HUDEP-2 (cell line): ENCODE data around the gene PRR14L.
"Not testable (repeated sequence)": the region's sequence is repeated elsewhere in the genome, so short reads cannot be mapped to it uniquely, and the experiment has no call there.

Experiments
- DNase-seq, 76 experiments: peaks; one replicate each; lab custom pipeline; 2025; ENCODE audit not compliant: unreplicated experiment in 76 of 76; lab: John Stamatoyannopoulos, UW

PRR14L gene

DNA sequence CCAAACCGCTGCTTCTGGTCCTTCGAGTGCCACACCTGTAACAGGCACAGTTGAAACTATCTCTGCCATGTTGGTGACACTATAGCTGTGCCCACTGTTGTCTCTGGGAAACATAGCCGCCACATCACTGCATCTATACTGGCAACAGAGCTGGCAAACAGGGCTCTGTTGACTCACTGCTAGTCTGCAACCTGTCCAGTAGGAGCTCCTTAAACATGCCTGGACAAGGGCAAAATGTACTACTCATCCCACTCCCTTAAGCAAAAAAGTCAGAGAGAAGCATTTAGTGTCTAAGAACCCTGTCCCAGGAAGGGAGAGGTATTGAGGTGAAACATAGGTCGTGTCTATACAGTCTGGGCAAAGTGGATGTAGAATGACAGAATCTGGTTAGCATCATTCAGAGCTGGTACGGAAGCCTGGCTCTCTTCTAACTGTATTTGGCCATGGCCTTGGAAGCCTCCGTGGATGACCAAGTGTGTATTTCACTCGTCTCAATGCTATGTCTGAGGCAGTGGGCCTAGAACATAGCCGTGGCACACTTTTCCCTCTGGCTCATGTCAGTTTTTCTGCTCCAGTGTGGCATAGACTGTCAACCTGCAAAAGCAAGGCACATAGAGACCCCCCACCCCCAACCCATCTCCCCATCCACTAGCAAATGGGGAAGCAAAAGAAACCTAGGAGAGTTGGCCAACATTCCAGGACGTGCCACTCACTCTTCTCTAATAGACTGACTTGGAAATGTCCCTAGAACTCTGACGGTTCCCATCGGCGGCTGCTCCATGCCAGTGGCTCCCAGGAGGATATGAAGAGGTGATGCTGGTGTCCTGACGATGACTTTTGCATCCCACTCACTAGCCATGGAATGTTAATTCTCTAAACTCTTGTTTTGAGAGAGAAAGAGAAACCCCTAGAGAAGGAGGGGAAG, 66.5 kb downstream of the PRR14L start:
- no peak for DNase-seq

- no peak for DNase-seq
Observed at GRCh38 chr22:31682751-31683150, 67.2 kb downstream of the PRR14L start.

GRCh38 chr22:31681349-31682345, 68.3 kb downstream of the PRR14L start:
- DNase-seq, result no peak

GRCh38 chr22:31680861-31681341, 69.0 kb downstream of the PRR14L start:
- DNase-seq, result no peak

DNA sequence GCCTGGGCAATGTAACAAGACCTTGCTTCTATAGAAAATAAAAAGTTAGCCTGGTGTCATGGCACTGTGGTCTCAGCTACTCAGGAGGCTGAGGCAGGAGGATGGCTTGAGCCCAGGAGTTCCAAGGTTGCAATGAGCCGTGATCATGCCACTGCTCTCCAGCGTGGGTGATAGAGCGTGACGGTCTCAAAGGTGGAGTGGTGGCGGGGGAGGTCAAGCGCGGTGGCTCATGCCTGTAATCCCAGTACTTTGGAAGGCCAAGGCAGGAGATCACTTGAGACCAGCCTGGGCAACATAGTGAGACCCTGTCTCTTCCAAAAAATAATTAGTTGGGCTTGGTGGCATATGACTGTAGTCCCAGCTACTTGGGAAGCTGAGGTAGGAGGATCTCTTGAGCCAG, 71.2 kb downstream of the PRR14L start:
- no peak for DNase-seq

DNA sequence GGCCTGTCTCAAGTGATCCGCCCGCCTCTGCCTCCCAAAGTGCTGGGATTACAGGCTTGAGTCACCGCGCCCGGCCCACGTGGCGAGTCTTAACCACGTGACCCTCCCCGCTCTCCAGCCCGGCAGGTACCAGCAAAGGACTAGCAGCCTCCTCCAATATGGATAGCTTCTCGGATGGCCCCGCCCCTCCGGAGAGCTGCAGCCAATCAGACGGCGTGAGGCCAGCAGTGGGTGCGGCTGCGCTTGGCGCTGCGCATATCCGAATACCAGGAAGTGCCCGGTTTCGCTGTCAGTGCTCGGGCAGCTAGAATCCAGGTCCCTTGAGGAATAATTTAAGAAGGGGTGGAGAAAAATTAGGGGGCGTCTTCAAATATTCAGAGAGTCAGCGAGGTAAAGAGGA, 73.2 kb downstream of the PRR14L start:
- peak in 66 of 76 experiments; percentile 4 to 96 (median 86) for DNase-seq

DNA sequence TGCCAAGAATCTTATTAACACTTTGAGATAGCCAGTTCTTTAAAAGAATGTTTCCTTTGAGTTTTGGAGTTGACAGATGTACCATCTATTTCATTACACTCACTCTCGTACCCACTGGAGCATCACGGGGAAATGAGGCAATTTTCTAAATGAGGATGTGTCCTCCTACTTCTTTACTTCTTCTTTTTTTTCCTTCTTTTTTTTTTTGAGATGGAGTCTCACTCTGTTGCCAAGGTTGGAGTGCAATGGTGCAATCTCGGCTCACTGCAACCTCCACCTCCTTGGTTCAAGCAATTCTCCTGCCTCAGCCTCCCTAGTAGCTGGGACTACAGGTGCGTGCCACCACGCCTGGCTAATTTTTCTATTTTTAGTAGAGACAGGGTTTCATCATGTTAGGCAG, 75.7 kb downstream of the PRR14L start:
- DNase-seq, result not testable (repeated sequence)

GRCh38 chr22:31668849-31669248, 81.1 kb downstream of the PRR14L start:
- not testable (repeated sequence) for DNase-seq

DNA sequence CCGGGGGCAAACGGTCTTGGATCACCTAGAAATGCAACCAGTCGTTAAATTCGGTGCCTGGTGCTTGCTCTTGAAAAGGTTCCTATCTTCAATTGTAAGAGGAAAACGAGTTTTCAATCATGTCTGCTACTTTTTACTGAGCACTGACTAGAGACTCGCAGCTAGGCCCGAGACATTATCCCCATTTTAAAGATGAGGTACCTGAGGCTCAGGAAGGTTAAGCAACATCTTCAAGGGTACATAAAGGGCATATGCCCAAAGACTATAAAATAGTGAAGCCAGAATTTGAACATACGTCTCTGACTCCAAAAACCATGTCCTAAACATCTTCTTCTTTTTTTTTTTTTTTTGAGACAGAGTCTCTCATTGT, 87.3 kb downstream of the PRR14L start:
- DNase-seq, result no peak

GRCh38 chr22:31661851-31662667, 87.9 kb downstream of the PRR14L start, which contains the start of gene PISD:
Gene PISD, minus strand, starts transcription at chr22:31662215. Its CDS starts 7 bp downstream, at chr22:31662208.
- DNase-seq, result peak in 75 of 76 experiments; percentile 41 to 95 (median 89)

GRCh38 chr22:31660860-31661341, 89.0 kb downstream of the PRR14L start:
- DNase-seq, result peak in 15 of 76 experiments; percentile 1 to 45 (median 12)

DNA sequence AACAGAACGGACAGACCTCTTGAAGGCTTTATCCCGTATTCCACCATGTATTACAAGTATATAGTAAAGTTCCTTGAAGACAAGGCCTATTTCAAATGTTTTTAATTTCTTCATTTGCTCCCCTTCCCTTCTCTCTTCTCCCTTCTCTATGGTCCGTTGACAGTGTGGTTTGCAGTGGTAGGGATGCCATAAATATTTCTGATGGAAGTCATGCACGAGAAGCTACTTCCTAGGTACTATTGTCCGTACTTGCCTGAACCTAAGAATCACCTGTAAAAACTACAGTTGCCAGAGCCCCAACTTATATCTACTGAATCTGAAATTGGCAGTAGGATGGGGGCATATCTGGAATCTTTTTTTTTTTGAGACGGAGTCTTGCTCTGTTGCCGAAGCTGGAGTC, 90.7 kb downstream of the PRR14L start:
- no peak for DNase-seq

DNA sequence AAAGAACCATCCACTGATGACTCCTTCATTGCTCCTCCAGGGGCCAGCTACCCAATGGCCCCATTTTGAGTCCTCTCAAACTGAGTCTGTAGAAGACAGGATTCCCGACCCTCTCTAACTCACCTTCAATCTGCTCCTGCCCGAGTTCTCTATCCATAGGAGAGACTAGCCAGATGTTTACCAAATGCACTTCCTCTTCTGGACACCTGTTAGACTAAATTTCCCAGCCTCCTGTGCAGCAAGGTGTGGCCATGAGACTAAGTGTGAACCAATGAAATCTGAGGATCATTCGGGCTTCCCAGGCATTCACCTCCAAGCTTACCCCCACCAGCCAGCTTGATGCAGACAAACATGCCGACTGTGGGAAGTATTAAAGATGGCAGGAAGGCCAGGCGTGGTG, 95.5 kb downstream of the PRR14L start:
- DNase-seq, result no peak

DNA sequence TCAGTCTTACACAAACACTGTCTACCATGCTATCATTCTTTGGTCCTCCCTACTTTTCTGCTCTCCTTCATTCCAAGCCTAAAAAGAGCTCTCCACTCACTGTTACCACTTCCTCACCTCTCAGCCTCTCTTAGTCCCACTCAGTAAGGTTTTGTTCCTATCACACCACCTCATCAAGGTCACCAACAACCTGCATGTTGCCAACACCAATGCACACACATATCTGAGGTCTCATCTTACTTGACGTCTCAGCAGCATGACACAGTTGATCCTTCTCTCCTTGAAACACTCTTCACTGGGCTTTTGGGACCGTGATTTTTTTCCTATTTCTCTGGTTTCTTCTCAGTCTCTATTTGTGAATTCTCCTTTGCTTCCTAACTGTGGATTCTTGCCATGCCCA, 96.0 kb downstream of the PRR14L start:
- DNase-seq, result no peak

- DNase-seq, result no peak
Observed at GRCh38 chr22:31652911-31653684, 96.8 kb downstream of the PRR14L start.

DNA sequence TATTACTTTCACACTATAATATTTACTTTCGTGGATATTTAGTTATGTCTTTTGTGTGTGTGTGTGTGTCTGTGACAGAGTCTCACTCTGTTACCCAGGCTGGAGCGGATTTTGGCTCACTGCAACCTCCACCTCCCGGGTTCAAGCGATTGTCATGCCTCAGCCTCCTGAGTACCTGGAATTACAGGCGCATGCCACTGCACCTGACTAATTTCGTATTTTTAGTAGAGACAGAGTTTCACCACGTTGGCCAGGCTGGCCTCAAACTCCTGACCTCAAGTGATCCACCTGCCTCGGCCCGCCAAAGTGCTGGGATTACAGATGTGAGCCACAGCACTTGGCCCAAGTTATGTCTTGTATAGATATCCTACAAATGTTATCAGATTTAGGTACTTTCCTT, 97.8 kb downstream of the PRR14L start:
- no peak for DNase-seq

- DNase-seq, result no peak
Observed at GRCh38 chr22:31651664-31652063, 98.3 kb downstream of the PRR14L start.

GRCh38 chr22:31650391-31650790, 99.5 kb downstream of the PRR14L start:
- DNase-seq, result no peak
